Tibial nerve (tissue), 4 donors: ENCODE results near the gene MRPS23. TPM values are rescaled to one million over a fixed set of nuclear protein-coding genes. Genes with fewer than 3 reads are reported as not detected.
A peak's percentile ranks its signal among the peaks of the same experiment; 100 is the strongest.

Source experiments
- DNase-seq, 2 donors: peaks; one replicate each; pipeline ENCODE4 v3.0.0-alpha.2; 2019; ENCODE audit warnings: low spot score in 2 of 2
- H3K27ac ChIP-seq, 4 donors: fragments of 200-600 bp; sonication (generic) in 3 of 4; one replicate each; pipeline ENCODE4 v1.5.1; 2017 to 2019; ENCODE audit warnings: mild to moderate bottlenecking in 1 of 4
- H3K27me3 ChIP-seq, 2 donors: fragments of 200-600 bp; sonication (generic) in 1 of 2; one replicate each; pipeline versions ENCODE4 v1.5.1 to v1.6.0; 2017 to 2019
- H3K36me3 ChIP-seq, 3 donors: fragments of 200-600 bp; sonication (generic); one replicate each; pipeline ENCODE4 v1.5.1; 2018 to 2019
- H3K4me1 ChIP-seq, 4 donors: fragments of 200-600 bp; sonication (generic) in 3 of 4; one replicate each; pipeline ENCODE4 v1.5.1; 2017 to 2019
- H3K4me3 ChIP-seq, 4 donors: fragments of 200-600 bp; sonication (generic) in 3 of 4; one replicate each; pipeline ENCODE4 v1.5.1; 2017 to 2019; ENCODE audit warnings: mild to moderate bottlenecking in 1 of 4, moderate library complexity in 1 of 4
- H3K9me3 ChIP-seq, 4 donors: fragments of 200-600 bp; sonication (generic) in 3 of 4; one replicate each; pipeline ENCODE4 v1.5.1; 2017 to 2019
- CTCF ChIP-seq, 5 experiments: fragments of 200-600 bp in 3 of 5; fragments of 450-650 bp in 2 of 5; sonication (generic) in 3 of 5; IDR thresholded peaks; one replicate each; pipeline ENCODE4 v1.5.1; 2016 to 2019; ENCODE audit warnings: antibody characterized with exemption in 5 of 5, mild to moderate bottlenecking in 3 of 5, moderate library complexity in 2 of 5
- EP300 ChIP-seq, 2 donors: sonication (generic); formaldehyde crosslinking; IDR thresholded peaks; one replicate each; pipeline ENCODE4 v1.6.1; 2017; ENCODE audit warnings: antibody characterized with exemption in 2 of 2, mild to moderate bottlenecking in 1 of 2
- POLR2A ChIP-seq, 2 donors: fragments of 450-650 bp; IDR thresholded peaks; one replicate each; pipeline ENCODE4 v1.6.1; 2017; ENCODE audit warnings: antibody characterized with exemption in 2 of 2, mild to moderate bottlenecking in 2 of 2, moderate library complexity in 2 of 2
- WGBS, 2 donors: methylation state at CpG; one replicate each; pipeline ENCODE4 v1.1.5; 2018; 5-methylcytosine and 5-hydroxymethylcytosine counted together
- total RNA-seq, 4 donors: library from RNA; depleted of rRNA; stranded (reverse); fragments of >200 nt; gene quantifications; one replicate each; pipeline ENCODE4 v1.1.0, GENCODE V29; 2016

The MRPS23 gene
- total RNA-seq, 4 donors from 2014 or later: 8.0 to 20.1 (median 9.0) TPM

- Histone ChIP-seq H3K27me3 (no peaks in the 10 kb centered on the region), H3K4me3 (no peak overlapping the region), H3K9me3 (no peaks in the 10 kb centered on the region), H3K4me1 (peaks cover 0 to 18% (median 14%) of the 10 kb centered on the region in 4 donors), H3K27ac (no peak overlapping the region), H3K36me3 (no peaks in the 10 kb centered on the region)
- TF ChIP-seq EP300 (IDR thresholded peaks at IDR 0.05): no peak
- WGBS, 2 donors: 64 to 67% methylated on average over 8 of the region's 8 CpGs
- no peak for DNase-seq
These were observed 38.1 kb downstream of the MRPS23 start for GRCh38 chr17:57811638-57812280.

- 5 to 7% methylated on average over 30 to 31 of the region's 31 CpGs for WGBS, 2 donors
- DNase-seq: peak in 1 of 2 donors; percentile 24
These were observed 38.9 kb downstream of the MRPS23 start for GRCh38 chr17:57810721-57811637.

GRCh38 chr17:57809879-57810278 lies 40.0 kb downstream of the MRPS23 start:
- Histone ChIP-seq H3K9me3 (no peaks in the 10 kb centered on the region), H3K27ac (no peak overlapping the region), H3K36me3 (no peaks in the 10 kb centered on the region), H3K4me1 (peaks cover 0 to 18% (median 14%) of the 10 kb centered on the region in 4 donors), H3K4me3 (no peak overlapping the region), H3K27me3 (no peaks in the 10 kb centered on the region)
- 67 to 73% methylated on average over 5 of the region's 5 CpGs for WGBS, 2 donors
- TF ChIP-seq POLR2A (IDR thresholded peaks at IDR 0.05) (no peak), EP300 (IDR thresholded peaks at IDR 0.05) (no peak), CTCF (IDR thresholded peaks at IDR 0.05) (no peak)
- DNase-seq: no peak

More at GRCh38 chr17:57810721-57811637, 38.9 kb downstream of the MRPS23 start:
- H3K4me3 ChIP-seq: peak overlapping the region; percentile 2 to 38 (median 20)
- H3K27me3 ChIP-seq: no peaks in the 10 kb centered on the region
- no peaks in the 10 kb centered on the region for H3K9me3 ChIP-seq
- no peak for TF ChIP-seq POLR2A (IDR thresholded peaks at IDR 0.05)
- no peak for TF ChIP-seq CTCF (IDR thresholded peaks at IDR 0.05)
- no peak for TF ChIP-seq EP300 (IDR thresholded peaks at IDR 0.05)
- peak overlapping the region; percentile 36 to 76 (median 54) for H3K27ac ChIP-seq
- H3K4me1 ChIP-seq: peaks cover 0 to 18% (median 14%) of the 10 kb centered on the region in 4 donors
- no peaks in the 10 kb centered on the region for H3K36me3 ChIP-seq

GRCh38 chr17:57808882-57809281 lies 41.0 kb downstream of the MRPS23 start:
- WGBS, 2 donors: 86 to 87% methylated on average over 5 of the region's 5 CpGs
- Histone ChIP-seq H3K4me1 (peaks cover 0 to 18% (median 14%) of the 10 kb centered on the region in 4 donors), H3K27ac (no peak overlapping the region), H3K4me3 (no peak overlapping the region), H3K36me3 (no peaks in the 10 kb centered on the region), H3K9me3 (no peaks in the 10 kb centered on the region), H3K27me3 (no peaks in the 10 kb centered on the region)
- no peak for DNase-seq
- TF ChIP-seq EP300 (IDR thresholded peaks at IDR 0.05) (no peak), POLR2A (IDR thresholded peaks at IDR 0.05) (no peak), CTCF (IDR thresholded peaks at IDR 0.05) (no peak)

GRCh38 chr17:57806167-57806830 lies 43.5 kb downstream of the MRPS23 start:
- no peak for TF ChIP-seq POLR2A (IDR thresholded peaks at IDR 0.05)
- no peak for TF ChIP-seq CTCF (IDR thresholded peaks at IDR 0.05)
- no peak for TF ChIP-seq EP300 (IDR thresholded peaks at IDR 0.05)
- H3K27ac ChIP-seq: no peak overlapping the region
- H3K27me3 ChIP-seq: no peaks in the 10 kb centered on the region
- 45 to 52% methylated on average over 4 of the region's 5 CpGs for WGBS, 2 donors
- H3K4me1 ChIP-seq: peaks cover 0 to 12% (median 9%) of the 10 kb centered on the region in 4 donors
- H3K4me3 ChIP-seq: no peak overlapping the region
- no peak for DNase-seq
- no peaks in the 10 kb centered on the region for H3K36me3 ChIP-seq
- H3K9me3 ChIP-seq: peaks cover 0 to 4% (median 0%) of the 10 kb centered on the region in 4 donors
